ENCODE data around the gene SH3BGRL2. TPM values are rescaled to one million over a fixed set of nuclear protein-coding genes. Genes with fewer than 3 reads are reported as not detected.

Gene SH3BGRL2
- total and polyA plus RNA-seq, 2 of the 4 experiments (the other 2 are of a cell fraction): 2.4 to 5.6 TPM

GRCh38 chr6:79600313-79600712 is 30.8 kb upstream of the SH3BGRL2 start:
- Histone ChIP-seq H3K36me3 (ENCODE audit: control insufficient read depth, insufficient read depth, low read length) (no peaks in the 10 kb centered on the region), H4K5ac (ENCODE audit: low read depth, low read length) (0 out of 2 replicates have a peak overlapping the region, but pooled peaks have one; percentile 5), H4K91ac (ENCODE audit: insufficient read depth, low read depth, low read length) (no peak overlapping the region), H3K14ac (replicated peaks; ENCODE audit: low read depth, low read length) (peak overlapping the region; percentile 29; the same call in 1 of the 2 replicates), H3K23ac (ENCODE audit: low read depth, low read length) (no peak overlapping the region), H3K4me2 (ENCODE audit: low read depth, low read length) (no peak overlapping the region), H3K4me3 (ENCODE audit: insufficient read depth, low read depth, low read length) (no peak overlapping the region), H3K27ac (ENCODE audit: insufficient read depth, low read length) (no peak overlapping the region), H2BK5ac (ENCODE audit: low read depth, low read length, poor library complexity, severe bottlenecking) (no peak overlapping the region), H3K4ac (ENCODE audit: low read depth, low read length) (peak overlapping the region; percentile 61), H2BK15ac (ENCODE audit: low read depth, low read length) (peak overlapping the region; percentile 23; the same call in 1 of the 3 replicates), H3K4me1 (ENCODE audit: control insufficient read depth, insufficient read depth, low read length) (peaks cover 3% of the 10 kb centered on the region), H3K56ac (ENCODE audit: extremely low read depth, insufficient read depth, low read length) (no peak overlapping the region), H3K18ac (ENCODE audit: low read depth, low read length) (no peak overlapping the region), H2AK5ac (ENCODE audit: low read depth, low read length) (peak overlapping the region; percentile 51; the same call in 1 of the 2 replicates), H3K9ac (ENCODE audit: low read depth, low read length) (no peak overlapping the region), H3K9me3 (ENCODE audit: control insufficient read depth, insufficient read depth, low read length) (no peaks in the 10 kb centered on the region), H2BK20ac (ENCODE audit: low read depth, low read length) (peak overlapping the region; percentile 38; the same call in 1 of the 2 replicates), H2AK9ac (replicated peaks; ENCODE audit: low read depth, low read length, poor library complexity) (no peak overlapping the region), H4K8ac (ENCODE audit: low read depth in 2 of 2, low read length in 2 of 2) (peak overlapping the region in 1 of 2 experiments; percentile 29; a peak in 1 of 4 replicates), H2BK120ac (ENCODE audit: low read depth, low read length) (peak overlapping the region; percentile 59), H3K79me1 (ENCODE audit: low read depth in 1 of 2, low read length in 2 of 2) (no peaks in the 10 kb centered on the region), H4K20me1 (ENCODE audit: insufficient read depth, low read length) (no peaks in the 10 kb centered on the region), H3K27me3 (ENCODE audit: control insufficient read depth, insufficient read depth, low read length) (no peaks in the 10 kb centered on the region), H3K9me1 (ENCODE audit: insufficient read depth, low read length) (peaks cover 4% of the 10 kb centered on the region; the same call in 1 of the 2 replicates), H2AFZ (replicated peaks; ENCODE audit: low read length, poor library complexity) (no peak overlapping the region)
- no CpG with 5 or more reads among the region's 3 CpGs for WGBS, 2 experiments (ENCODE audit: extremely low coverage in 2 of 2, insufficient read length in 1 of 2)
- dilution Hi-C loops (cut with HindIII; ENCODE audit: low sequenced_read_pairs, unreplicated experiment): no loop called here
- TF ChIP-seq MXI1 (IDR thresholded peaks at IDR 0.05; ENCODE audit: borderline replicate concordance, low read depth, low read length) (no peak), ELK1 (IDR thresholded peaks at IDR 0.05; ENCODE audit: borderline replicate concordance, low read depth, low read length) (no peak), POLR2A (IDR thresholded peaks at IDR 0.05; ENCODE audit: low read depth, low read length) (no peak), CHD1 (IDR thresholded peaks at IDR 0.05; ENCODE audit: low read depth, low read length) (no peak), CTCF (conservative IDR thresholded peaks at IDR 0.05; ENCODE audit: low read depth, low read length) (no peak), RCOR1 (IDR thresholded peaks at IDR 0.05; ENCODE audit: insufficient replicate concordance, low read length) (no peak), SMC3 (IDR thresholded peaks at IDR 0.05; ENCODE audit: low read depth, low read length) (no peak), BHLHE40 (IDR thresholded peaks at IDR 0.05; ENCODE audit: low read depth, low read length) (no peak), RAD21 (IDR thresholded peaks at IDR 0.05; ENCODE audit: low read length) (no peak)
- TF ChIP-seq, protein P1, sequence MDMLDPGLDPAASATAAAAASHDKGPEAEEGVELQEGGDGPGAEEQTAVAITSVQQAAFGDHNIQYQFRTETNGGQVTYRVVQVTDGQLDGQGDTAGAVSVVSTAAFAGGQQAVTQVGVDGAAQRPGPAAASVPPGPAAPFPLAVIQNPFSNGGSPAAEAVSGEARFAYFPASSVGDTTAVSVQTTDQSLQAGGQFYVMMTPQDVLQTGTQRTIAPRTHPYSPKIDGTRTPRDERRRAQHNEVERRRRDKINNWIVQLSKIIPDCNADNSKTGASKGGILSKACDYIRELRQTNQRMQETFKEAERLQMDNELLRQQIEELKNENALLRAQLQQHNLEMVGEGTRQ (IDR thresholded peaks at IDR 0.05; ENCODE audit: low read depth, low read length): no peak
- ATAC-seq (ENCODE audit: low read depth) (no peak), DNase-seq (no peak)
- intact Hi-C loops (cut with micrococcal nuclease): no loop called here
- POLR2A ChIA-PET (ENCODE audit: unreplicated experiment): no interaction called here
- no TSS peak for BruUV-seq (replicated peaks)
- in situ Hi-C loops (cut with MboI; ENCODE audit: low sequenced_read_pairs): no loop called here
- CTCF ChIA-PET: interaction anchor here (1.0 kb wide), 1 partner anchor 13 kb away, joined by 4 read pairs; no protein-coding TSS in a partner anchor

Measured in IMR-90 (cell line).